HG03342 (cell line): ENCODE measurements around the gene HOXA5.

Experiments
- ATAC-seq: cut with Tn5 transposase; IDR thresholded peaks from one replicate; pipeline ENCODE4 v1.9.1; 2021; ENCODE audit warnings: mild to moderate bottlenecking, moderate library complexity; ENCODE audit not compliant: unreplicated experiment

Gene HOXA5

GRCh38 chr7:27182861-27183681, 39.6 kb upstream of the HOXA5 start:
- ATAC-seq, result no peak

GRCh38 chr7:27182285-27182841, 38.9 kb upstream of the HOXA5 start:
- ATAC-seq, result no peak

- no peak for ATAC-seq
Observed at GRCh38 chr7:27181795-27182275, 38.4 kb upstream of the HOXA5 start.

GRCh38 chr7:27180431-27181420, 37.2 kb upstream of the HOXA5 start:
- no peak for ATAC-seq

- ATAC-seq, result no peak
Observed at GRCh38 chr7:27179503-27180430, 36.3 kb upstream of the HOXA5 start.

- ATAC-seq, result no peak
Observed at GRCh38 chr7:27179030-27179429, 35.5 kb upstream of the HOXA5 start.

- no peak for ATAC-seq
Observed at GRCh38 chr7:27178366-27178765, 34.9 kb upstream of the HOXA5 start.

- no peak for ATAC-seq
Observed at GRCh38 chr7:27177795-27178320, 34.4 kb upstream of the HOXA5 start.

- no peak for ATAC-seq
Observed at GRCh38 chr7:27176962-27177794, 33.7 kb upstream of the HOXA5 start.

- no peak for ATAC-seq
Observed at GRCh38 chr7:27176524-27176845, 33.0 kb upstream of the HOXA5 start.

GRCh38 chr7:27175626-27176523, 32.4 kb upstream of the HOXA5 start:
- no peak for ATAC-seq

- ATAC-seq, result no peak
Observed at GRCh38 chr7:27174874-27175625, 31.6 kb upstream of the HOXA5 start.

- no peak for ATAC-seq
Observed at GRCh38 chr7:27173956-27174873, 30.7 kb upstream of the HOXA5 start, which contains the start of gene HOXA10. Gene HOXA10 (minus strand): TSS chr7:27174320. CDS start chr7:27174306, 14 bp downstream.

GRCh38 chr7:27173511-27173955, 30.1 kb upstream of the HOXA5 start:
- ATAC-seq, result no peak

GRCh38 chr7:27172823-27173510, 29.5 kb upstream of the HOXA5 start:
- no peak for ATAC-seq
